Islet of Langerhans (tissue), 1 donor: ENCODE measurements around the gene BPIFB6.

ENCODE experiments used
- FAIRE-seq: peaks from one replicate; lab custom pipeline; 2011; peaks lifted over from hg19 to GRCh38; lab: Jason Lieb, UNC

The BPIFB6 gene

GRCh38 chr20:33092361-33092760 is 60.9 kb downstream of the BPIFB6 start:
- FAIRE-seq: no peak

GRCh38 chr20:33093074-33093473 is 61.6 kb downstream of the BPIFB6 start:
- no peak for FAIRE-seq

GRCh38 chr20:33093582-33093981 is 62.1 kb downstream of the BPIFB6 start:
- FAIRE-seq: no peak
